Choroid plexus epithelial cell (primary cell): ENCODE measurements around the gene NKAIN2.

Source experiments
- DNase-seq: peaks from one replicate; pipeline ENCODE4 v3.0.0-alpha.2; 2010; ENCODE audit warnings: low read depth
- H3K4me3 ChIP-seq: 2 replicates; pipeline ENCODE4 v1.5.1; 2011; ENCODE audit warnings: low read depth, mild to moderate bottlenecking, control low read depth, low read length, moderate library complexity
- CTCF ChIP-seq: conservative IDR thresholded peaks from 2 replicates; pipeline ENCODE4 v1.5.1; 2011; ENCODE audit warnings: low read depth, mild to moderate bottlenecking, control low read depth, inconsistent platforms, low read length, moderate library complexity

NKAIN2 gene

GRCh38 chr6:124467366-124467765 lies 663.7 kb downstream of the NKAIN2 start:
- no peak overlapping the region for H3K4me3 ChIP-seq
- DNase-seq, result no peak
- TF ChIP-seq CTCF, result no peak

- no peak overlapping the region for H3K4me3 ChIP-seq
- DNase-seq, result no peak
- no peak for TF ChIP-seq CTCF
Measured at GRCh38 chr6:124470803-124471202, 667.1 kb downstream of the NKAIN2 start.

GRCh38 chr6:124475176-124475575 lies 671.5 kb downstream of the NKAIN2 start:
- no peak for TF ChIP-seq CTCF
- DNase-seq, result no peak
- H3K4me3 ChIP-seq, result no peak overlapping the region

GRCh38 chr6:124478906-124479305 lies 675.2 kb downstream of the NKAIN2 start:
- DNase-seq, result no peak
- no peak overlapping the region for H3K4me3 ChIP-seq
- no peak for TF ChIP-seq CTCF

- TF ChIP-seq CTCF, result no peak
- DNase-seq, result peak; percentile 75
- no peak overlapping the region for H3K4me3 ChIP-seq
Measured at GRCh38 chr6:124479991-124480430, 676.3 kb downstream of the NKAIN2 start.

- DNase-seq, result no peak
- TF ChIP-seq CTCF, result no peak
Measured at GRCh38 chr6:124482071-124482491, 678.4 kb downstream of the NKAIN2 start.

GRCh38 chr6:124487623-124488431 lies 684.2 kb downstream of the NKAIN2 start:
- no peak overlapping the region for H3K4me3 ChIP-seq
- peak; percentile 74 for DNase-seq
- TF ChIP-seq CTCF, result no peak

More at GRCh38 chr6:124482071-124482491, 678.4 kb downstream of the NKAIN2 start:
- no peak overlapping the region for H3K4me3 ChIP-seq
